Peyer's patch (tissue), 4 donors: ENCODE data around the gene RAB31.

Experiments
- POLR2A ChIP-seq, 2 donors: fragments of 450-650 bp; IDR thresholded peaks; one replicate each; pipeline ENCODE4 v1.5.1; 2017; ENCODE audit warnings: antibody characterized with exemption in 2 of 2, mild to moderate bottlenecking in 2 of 2, moderate library complexity in 2 of 2
- TF ChIP-seq, protein P1 (sequence below), 6 experiments: fragments of 450-650 bp in 4 of 6; fragments of 200-600 bp in 2 of 6; sonication (generic) in 1 of 6; IDR thresholded peaks; one replicate each; pipeline ENCODE4 v1.5.1; 2017 to 2019; ENCODE audit warnings: antibody characterized with exemption in 6 of 6, mild to moderate bottlenecking in 3 of 6, moderate library complexity in 1 of 6

GRCh38 chr18:9907867-9908266 is 199.8 kb downstream of the RAB31 start:
- TF ChIP-seq, protein P1, sequence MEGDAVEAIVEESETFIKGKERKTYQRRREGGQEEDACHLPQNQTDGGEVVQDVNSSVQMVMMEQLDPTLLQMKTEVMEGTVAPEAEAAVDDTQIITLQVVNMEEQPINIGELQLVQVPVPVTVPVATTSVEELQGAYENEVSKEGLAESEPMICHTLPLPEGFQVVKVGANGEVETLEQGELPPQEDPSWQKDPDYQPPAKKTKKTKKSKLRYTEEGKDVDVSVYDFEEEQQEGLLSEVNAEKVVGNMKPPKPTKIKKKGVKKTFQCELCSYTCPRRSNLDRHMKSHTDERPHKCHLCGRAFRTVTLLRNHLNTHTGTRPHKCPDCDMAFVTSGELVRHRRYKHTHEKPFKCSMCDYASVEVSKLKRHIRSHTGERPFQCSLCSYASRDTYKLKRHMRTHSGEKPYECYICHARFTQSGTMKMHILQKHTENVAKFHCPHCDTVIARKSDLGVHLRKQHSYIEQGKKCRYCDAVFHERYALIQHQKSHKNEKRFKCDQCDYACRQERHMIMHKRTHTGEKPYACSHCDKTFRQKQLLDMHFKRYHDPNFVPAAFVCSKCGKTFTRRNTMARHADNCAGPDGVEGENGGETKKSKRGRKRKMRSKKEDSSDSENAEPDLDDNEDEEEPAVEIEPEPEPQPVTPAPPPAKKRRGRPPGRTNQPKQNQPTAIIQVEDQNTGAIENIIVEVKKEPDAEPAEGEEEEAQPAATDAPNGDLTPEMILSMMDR (IDR thresholded peaks at IDR 0.05), result no peak
- no peak for TF ChIP-seq POLR2A (IDR thresholded peaks at IDR 0.05)
